Measurements from ENCODE around the gene RIPPLY1. TPM values are rescaled to one million over a fixed set of nuclear protein-coding genes. Genes with fewer than 3 reads are reported as not detected.

RIPPLY1 gene, protein sequence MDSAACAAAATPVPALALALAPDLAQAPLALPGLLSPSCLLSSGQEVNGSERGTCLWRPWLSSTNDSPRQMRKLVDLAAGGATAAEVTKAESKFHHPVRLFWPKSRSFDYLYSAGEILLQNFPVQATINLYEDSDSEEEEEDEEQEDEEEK
- not detected for total RNA-seq

DNA sequence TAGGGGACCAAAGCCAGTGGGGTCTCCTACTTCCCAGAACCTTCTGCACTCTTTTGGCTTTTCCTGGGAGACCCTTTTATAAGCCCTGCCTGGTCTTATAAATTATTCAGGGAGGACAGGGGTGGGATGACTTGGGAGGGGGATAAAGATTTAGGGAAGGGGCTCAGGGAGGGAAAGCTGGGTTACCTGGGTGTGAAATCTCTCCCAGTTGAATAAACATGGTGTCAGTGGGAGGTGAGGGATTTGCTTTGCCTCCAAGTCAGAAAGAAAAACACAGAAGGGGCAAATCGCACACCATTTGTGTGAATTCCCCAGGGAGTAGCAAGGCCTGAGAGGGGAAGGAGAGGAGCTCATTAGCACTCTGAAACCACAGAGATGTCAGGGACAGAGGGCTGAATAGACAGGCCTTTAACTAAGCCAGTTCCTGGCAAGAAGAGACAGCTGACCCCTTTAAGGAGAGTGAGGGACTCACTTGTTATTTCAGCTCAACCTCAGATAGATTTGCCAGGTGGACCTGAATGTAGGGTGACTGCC is at the start of gene RIPPLY1:
Gene RIPPLY1, minus strand, starts transcription at position 51 of the 534 bp plus-strand sequence. CDS start 54 bp downstream, outside the sequence.

DNA sequence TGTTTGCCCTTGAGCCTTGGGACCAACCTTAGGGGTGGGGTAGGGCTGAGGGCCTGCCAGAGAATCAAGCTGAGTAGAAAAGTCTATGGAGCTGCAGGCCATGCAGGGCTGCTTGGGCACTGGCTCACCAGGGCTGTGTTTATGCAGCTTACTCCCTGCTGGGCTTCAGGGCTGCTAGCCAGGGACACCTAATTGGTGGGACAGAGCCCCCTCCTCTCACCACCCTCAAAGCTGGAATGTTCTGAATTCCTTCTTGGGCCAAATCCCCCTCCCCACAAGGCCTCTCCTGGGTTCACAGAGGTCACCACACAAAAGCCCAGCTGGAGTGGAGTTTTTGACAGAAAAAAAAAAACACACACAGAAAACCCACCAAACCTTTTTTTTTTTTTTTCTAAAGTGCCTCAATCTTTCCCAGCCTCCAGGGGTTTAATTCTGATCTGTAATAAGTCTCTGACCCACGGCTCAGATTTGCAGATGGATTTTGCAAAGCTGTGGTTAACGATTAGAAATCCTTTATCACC is 16.9 kb upstream of the RIPPLY1 start, which contains the start of gene CLDN2:
Gene CLDN2, plus strand, starts transcription at position 471 of the 521 bp plus-strand sequence. CDS start 7,827 bp downstream, outside the sequence.

Other genes with a start within 250 kb of the RIPPLY1 start
- gene RNF128, start 176.6 kb downstream of the RIPPLY1 start, total RNA-seq, result 7.2 TPM
- gene TBC1D8B, start 100.7 kb downstream of the RIPPLY1 start, total RNA-seq, result 0.92 TPM
- 0.69 TPM for gene CLDN2, start 17.1 kb upstream of the RIPPLY1 start, total RNA-seq
- gene MORC4, start 96.9 kb upstream of the RIPPLY1 start, total RNA-seq, result 7.6 TPM
- 25.6 TPM for gene RBM41, start 215.5 kb upstream of the RIPPLY1 start, total RNA-seq

All from diencephalon (tissue), 1 donor.